HepG2 (cell line): ENCODE measurements around the gene ACBD6. TPM values are rescaled to one million over a fixed set of nuclear protein-coding genes. Genes with fewer than 3 reads are reported as not detected.

Source experiments
- CBX1 ChIP-seq: IDR thresholded peaks from one replicate; pipeline ENCODE4 v1.6.1; 2016; ENCODE audit warnings: antibody characterized with exemption, low read depth
- CENPBD1 ChIP-seq: sonication (generic); formaldehyde crosslinking; IDR thresholded peaks from 2 replicates; pipeline ENCODE4 v1.8.0; 2022; ENCODE audit warnings: missing genetic modification reagents, low read depth, mild to moderate bottlenecking, borderline replicate concordance
- CSRNP1 ChIP-seq: sonication (generic); formaldehyde crosslinking; IDR thresholded peaks from 2 replicates; pipeline ENCODE4 v1.8.1; 2023; ENCODE audit warnings: mild to moderate bottlenecking, missing genetic modification reagents
- HCFC1 ChIP-seq: fragments of 150-350 bp; IDR thresholded peaks from 2 replicates; pipeline ENCODE4 v1.6.1; 2014; ENCODE audit warnings: low read depth, low read length
- HINFP ChIP-seq: sonication (generic); formaldehyde crosslinking; IDR thresholded peaks from 2 replicates; pipeline ENCODE4 v1.4.0; 2020; ENCODE audit warnings: low read depth, mild to moderate bottlenecking, missing genetic modification reagents
- HNF4G ChIP-seq, 2 experiments: sonication (generic) in 1 of 2; formaldehyde crosslinking in 1 of 2; IDR thresholded peaks; 2 replicates each; pipeline versions ENCODE4 v1.4.0 to v1.6.1; 2011 to 2020; ENCODE audit warnings: borderline replicate concordance in 2 of 2, low read depth in 2 of 2, mild to moderate bottlenecking in 2 of 2, low read length in 1 of 2, missing genetic modification reagents in 1 of 2, moderate library complexity in 1 of 2
- PHF5A ChIP-seq: IDR thresholded peaks from one replicate; pipeline ENCODE4 v1.6.1; 2018; ENCODE audit warnings: low read depth, missing genetic modification reagents; ENCODE audit not compliant: unreplicated experiment
- PRDM10 ChIP-seq: sonication (generic); formaldehyde crosslinking; IDR thresholded peaks from 2 replicates; pipeline ENCODE4 v1.4.0; 2020; ENCODE audit warnings: low read depth, missing genetic modification reagents
- SALL2 ChIP-seq: sonication (generic); formaldehyde crosslinking; IDR thresholded peaks from 2 replicates; pipeline ENCODE4 v1.8.1; 2023; ENCODE audit warnings: mild to moderate bottlenecking, missing genetic modification reagents, inconsistent platforms
- ZNF207 ChIP-seq: fragments of 450-650 bp; IDR thresholded peaks from 2 replicates; pipeline ENCODE4 v1.6.1; 2016; ENCODE audit warnings: antibody characterized with exemption, borderline replicate concordance
- ZNF501 ChIP-seq: sonication (generic); formaldehyde crosslinking; IDR thresholded peaks from 2 replicates; pipeline ENCODE4 v1.5.1; 2020; ENCODE audit warnings: mild to moderate bottlenecking, moderate library complexity, missing genetic modification reagents
- polyA plus RNA-seq, 8 experiments: library from polyadenylated mRNA; depleted of rRNA in 3 of 8; stranded (reverse) in 7 of 8; unstranded in 1 of 8; fragments of >200 nt; fragmentation: Illumina TruSeq in 4 of 8; extraction: Trizol in 4 of 8; gene quantifications; 2 replicates each; pipeline versions ENCODE4 v1.2.1 to v1.2.3, GENCODE V29; 2011 to 2016; ENCODE audit warnings: low read depth in 4 of 8, missing spikeins in 1 of 8, mixed read lengths in 1 of 8; ENCODE audit not compliant: insufficient read depth in 1 of 8
- total RNA-seq, 5 experiments: library from RNA; depleted of rRNA; stranded (reverse); fragments of >200 nt; fragmentation: Illumina TruSeq; extraction: Trizol; gene quantifications; 2 replicates each; pipeline ENCODE4 v1.2.3, GENCODE V29; 2016; ENCODE audit warnings: low read depth in 1 of 5

The ACBD6 gene
- total and polyA plus RNA-seq, 2 of the 13 experiments (the other 11 are each of a cell fraction or from before 2014, with no cell fraction given) = 33.5 to 47.2 TPM

DNA sequence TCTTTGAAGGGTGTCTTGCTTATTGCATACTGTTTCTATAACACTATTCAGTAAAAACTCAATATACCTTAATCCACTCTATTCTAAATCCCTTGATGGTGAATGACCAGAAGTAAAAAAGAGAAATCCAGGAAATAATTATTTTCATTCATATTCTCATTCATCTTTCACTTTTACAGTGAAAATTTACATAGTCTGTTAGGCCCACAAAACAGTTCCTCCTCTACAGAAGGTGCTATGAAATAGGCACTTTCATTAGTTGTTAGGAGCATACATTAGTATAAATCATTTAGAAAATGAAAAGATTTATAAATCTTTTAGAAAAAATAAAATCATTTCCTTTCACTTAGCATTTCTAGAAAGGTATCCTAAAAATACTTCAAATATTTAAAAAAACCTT lies 157.2 kb downstream of the ACBD6 start (continued):
- TF ChIP-seq CSRNP1 (no peak), PHF5A (CRISPR knock-in tag) (no peak), HINFP (no peak), CENPBD1 (CRISPR knock-in tag) (no peak), PRDM10 (CRISPR knock-in tag) (no peak), ZNF501 (CRISPR knock-in tag) (no peak), CBX1 (no peak), ZNF207 (no peak), HNF4G (IDR thresholded peaks at IDR 0.05; ENCODE audit: borderline replicate concordance, low read depth, low read length) (no peak), HNF4G (CRISPR knock-in tag; IDR thresholded peaks at IDR 0.05; ENCODE audit: borderline replicate concordance, low read depth) (no peak), SALL2 (CRISPR knock-in tag) (no peak), HCFC1 (no peak)
